NK-92 (cell line): ENCODE data around the gene GABRR3.

Experiments used
- DNase-seq: peaks from one replicate; lab custom pipeline; 2025; ENCODE audit not compliant: unreplicated experiment; lab: John Stamatoyannopoulos, UW

Gene GABRR3

DNA sequence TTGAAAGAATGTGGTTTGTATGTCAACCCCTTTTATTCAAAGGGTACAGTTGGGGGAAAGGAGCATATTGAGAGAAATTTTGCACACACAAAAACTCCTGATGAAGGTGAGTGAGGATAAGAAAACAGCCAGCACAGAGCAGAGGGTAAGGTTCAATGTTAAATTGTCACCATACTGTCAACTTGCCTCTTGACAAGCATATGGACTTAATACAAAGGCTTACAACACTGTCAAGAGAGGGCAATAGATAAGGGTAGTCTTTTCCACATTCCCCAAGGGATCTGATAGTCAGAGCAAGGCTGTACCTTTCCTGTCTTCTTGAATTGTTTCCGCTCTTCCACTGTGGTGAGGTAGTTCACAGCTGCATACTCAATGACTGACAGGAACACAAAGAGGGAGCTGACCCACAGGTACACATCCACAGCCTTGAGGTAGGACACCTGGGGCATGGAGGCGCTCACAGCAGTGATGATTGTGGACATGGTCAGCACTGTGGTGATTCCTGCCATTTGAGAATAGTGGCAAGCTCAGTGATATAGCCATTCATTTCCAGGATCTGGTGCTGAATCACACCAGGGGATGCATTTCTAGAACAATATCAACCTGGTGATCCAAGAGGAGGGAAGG, 42.5 kb downstream of the GABRR3 start:
- DNase-seq, result no peak

DNA sequence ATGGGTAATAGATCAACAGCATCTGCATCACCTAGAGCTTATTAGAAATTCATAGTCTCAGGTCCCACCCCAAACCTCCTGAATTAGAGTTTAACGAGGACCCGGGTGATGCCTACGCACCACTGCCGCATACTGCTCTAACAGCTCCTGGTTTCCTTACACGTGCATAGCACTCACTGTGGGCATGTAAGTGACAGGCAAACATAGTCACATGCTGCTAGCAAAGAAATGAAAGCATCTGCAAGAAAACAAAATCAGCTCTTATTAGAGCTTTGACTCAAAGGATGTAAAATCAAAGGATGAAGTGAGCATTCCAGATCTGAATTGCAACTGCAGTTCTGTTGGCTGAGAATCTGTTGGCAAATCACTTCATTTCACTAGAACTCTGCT, 43.8 kb downstream of the GABRR3 start:
- no peak for DNase-seq

DNA sequence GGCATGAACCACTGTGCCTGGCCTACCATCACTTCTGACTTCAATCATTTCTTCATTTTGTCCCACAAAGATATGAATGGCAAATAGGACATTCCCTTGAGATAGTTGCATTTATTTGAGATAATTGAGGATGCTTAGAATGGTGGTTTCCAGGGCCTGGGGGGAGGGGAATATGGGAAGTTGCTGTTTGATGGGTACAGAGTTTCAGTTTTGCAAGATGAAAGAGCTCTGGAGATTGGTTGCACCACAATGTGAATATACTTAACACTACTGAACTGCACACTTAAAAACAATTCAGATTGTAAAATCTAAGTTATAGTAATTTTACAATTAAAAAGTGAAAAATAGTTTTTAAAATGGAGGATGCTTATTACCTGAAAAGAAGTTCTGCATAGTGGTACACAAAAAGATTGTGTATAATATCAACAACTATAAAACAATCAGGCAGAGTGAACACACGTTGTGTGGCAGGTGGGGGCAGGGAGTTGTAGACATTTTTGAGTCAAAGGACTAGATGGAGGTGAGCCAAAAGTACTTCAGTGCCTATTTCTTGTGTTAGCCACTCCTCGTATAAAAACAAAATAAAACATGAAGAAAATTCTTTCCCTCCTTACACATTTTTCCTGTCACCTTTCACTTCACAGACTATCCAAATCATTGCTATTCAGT, 44.4 kb downstream of the GABRR3 start:
- no peak for DNase-seq

DNA sequence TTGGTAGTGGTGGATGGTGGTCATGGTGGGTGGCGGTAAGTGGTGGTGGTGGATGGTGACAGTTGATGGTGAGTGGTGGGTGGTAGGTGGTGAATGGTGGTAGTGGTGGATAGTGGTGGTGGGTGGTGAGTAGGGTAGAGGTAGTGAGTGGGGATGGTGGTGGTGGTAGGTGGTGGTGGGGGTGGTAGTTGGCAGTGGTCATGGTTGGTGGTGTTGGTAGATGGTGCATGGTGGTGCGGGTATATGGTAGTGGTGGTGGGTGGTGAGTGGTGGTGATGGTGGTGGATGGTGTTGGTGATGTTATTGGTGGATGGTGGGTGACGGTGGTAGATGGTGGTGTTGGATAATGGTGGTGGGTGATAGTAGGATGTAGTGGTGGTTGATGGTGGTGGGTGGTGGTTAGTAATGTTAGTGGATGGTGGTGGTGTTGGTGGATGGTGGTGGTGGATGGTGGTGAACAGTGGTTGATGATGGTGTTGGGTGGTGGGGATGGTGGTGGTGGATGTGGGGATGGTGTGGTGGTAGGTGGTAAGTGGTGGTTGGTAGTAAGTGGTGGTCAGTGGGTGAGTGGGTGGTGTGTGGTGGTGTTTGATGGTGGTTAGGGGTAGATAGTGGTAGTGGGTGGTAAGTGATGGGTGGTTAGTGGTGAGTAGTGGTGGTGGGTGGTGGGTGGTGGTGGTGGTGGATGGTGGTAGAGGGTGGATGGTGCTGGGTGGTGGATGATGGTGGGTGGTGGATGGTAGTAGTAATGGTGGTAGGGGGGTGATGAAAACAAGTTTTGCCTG, 46.1 kb downstream of the GABRR3 start:
- no peak for DNase-seq

DNA sequence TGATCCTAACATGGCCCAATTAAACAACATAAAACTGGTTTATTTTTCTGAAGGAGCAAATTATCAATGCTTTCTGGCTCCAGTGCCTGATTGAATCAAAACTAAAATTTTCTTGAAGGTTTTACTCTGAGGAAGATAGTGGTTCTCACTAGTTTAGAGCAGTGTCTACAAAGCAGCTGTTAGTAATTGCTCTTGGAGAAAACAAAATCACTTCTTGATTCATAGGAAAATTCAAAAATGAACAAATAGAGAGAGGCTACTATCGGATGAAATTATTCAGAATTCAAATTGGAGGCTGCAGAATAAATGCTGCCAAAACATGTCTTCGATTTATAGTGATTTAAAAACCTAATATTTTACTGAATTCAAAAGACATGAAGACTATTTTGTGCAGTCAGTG, 47.8 kb downstream of the GABRR3 start:
- DNase-seq, result no peak

DNA sequence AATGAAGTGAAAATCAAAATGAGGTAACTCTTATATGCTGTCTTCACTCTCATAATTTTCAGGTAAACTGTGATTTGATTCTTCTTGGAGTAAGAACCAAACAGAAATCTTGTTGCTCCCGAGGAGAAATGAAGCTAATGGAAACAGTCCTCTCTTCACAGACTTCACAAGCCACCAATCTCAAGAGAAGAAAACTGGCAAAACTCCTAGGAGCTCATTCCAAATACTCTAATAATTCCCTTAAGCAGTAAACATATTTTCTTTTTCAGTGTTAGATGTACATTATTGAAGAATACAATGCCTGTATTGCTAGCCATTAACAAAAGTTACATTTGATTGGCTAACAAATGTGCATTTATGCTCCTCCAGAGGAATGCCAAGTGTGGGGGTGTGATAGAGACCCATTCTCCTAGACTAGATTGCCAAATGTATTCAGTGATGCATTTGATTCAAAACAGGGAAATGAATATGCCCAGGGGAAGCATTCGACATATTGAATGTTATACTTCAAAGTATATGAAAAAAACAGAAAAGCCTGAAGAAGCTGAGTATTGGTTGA, 51.1 kb downstream of the GABRR3 start:
- DNase-seq, result no peak

DNA sequence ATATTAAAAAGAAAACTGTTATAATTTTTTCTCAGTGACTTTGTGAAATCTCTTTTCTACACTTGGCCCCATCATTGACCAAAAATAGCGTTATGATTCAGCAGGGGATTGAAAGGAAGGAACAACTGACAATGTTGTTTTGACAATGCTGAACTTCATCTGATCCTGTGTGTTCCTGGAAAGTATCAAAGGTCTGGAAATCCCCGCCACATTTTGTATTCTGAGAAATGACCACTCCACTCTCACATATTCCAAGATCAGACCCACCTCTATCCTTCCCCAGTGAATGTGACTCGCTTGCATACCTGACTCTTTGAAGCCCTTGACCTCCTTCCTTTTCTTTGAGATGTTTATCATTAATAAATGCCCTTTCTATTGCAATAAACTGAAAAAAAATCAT, 53.2 kb downstream of the GABRR3 start:
- no peak for DNase-seq

DNA sequence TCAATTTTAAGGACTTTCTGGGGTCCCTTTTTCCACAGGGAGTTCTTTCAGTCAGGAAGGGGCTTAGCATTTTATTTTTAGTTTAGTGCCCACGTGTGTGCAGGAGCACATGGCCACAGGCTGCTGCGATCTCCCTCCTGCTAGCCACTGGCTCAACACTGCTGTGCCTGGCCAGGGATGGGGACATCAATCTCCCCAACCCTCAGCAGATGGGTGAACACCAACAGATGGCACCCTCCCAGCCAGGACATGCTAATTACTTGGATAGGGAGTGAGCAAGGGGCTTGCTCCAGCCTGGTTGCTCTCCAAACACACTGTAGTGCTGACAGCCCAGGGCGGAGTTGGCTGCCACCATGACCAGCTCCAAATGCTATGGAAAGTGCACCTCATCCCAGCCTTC, 55.5 kb downstream of the GABRR3 start:
- DNase-seq, result no peak

DNA sequence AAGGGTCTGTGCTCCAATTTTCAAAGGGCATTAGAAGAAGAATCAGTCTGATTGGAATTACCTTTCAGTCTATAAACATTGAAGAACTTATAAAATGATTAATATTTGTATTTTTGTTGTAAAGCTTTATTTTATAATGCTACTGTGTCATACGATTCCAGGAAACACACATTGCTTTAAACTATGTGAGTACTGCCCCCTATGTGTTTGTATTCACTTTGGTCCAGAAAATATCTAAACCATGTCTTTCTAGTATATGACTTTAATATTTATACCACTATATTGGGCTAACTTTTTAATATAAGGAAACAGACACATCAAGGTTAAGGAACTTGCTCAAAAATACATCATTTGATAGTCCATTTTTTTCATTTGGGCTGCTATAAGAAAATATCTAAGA, 59.6 kb downstream of the GABRR3 start:
- no peak for DNase-seq

DNA sequence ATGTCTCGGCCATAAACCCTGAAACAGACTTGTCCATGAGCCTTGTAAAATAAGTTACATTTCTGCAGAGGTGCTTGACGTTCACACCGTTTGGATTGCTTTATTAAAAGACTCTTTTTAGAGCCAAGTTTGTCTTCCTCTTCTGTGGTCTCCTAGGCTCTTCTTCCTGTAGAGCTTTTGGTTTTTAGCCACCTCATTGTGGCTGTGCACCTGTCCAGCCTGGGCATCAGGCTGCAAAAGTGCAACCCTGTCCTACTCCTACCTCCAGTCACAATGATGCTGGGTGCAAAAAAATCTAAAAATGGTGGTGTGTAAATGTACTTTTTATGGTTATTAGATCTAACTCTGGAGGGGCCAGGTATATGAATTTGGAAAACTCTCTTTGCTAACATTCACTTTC, 60.1 kb downstream of the GABRR3 start:
- DNase-seq, result no peak

DNA sequence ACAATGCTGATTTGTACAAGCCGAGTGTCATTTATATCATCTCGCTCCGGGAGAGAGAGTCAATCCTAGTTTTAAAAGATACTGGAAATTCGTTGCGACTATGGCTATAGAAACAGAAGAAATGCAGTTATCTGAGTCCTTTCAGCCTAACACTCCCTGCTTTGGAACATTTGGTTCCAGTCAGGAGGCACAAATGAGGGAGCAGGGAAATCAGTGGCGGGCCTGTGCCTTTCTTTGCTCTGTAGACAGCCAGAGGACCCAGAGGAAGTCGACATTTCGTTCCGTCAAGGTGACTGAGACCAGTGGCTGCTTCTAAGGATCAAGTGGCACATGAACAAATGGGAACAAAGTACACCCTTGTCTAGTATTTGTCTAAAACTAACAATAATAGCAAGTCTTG, 62.1 kb downstream of the GABRR3 start:
- DNase-seq, result no peak

DNA sequence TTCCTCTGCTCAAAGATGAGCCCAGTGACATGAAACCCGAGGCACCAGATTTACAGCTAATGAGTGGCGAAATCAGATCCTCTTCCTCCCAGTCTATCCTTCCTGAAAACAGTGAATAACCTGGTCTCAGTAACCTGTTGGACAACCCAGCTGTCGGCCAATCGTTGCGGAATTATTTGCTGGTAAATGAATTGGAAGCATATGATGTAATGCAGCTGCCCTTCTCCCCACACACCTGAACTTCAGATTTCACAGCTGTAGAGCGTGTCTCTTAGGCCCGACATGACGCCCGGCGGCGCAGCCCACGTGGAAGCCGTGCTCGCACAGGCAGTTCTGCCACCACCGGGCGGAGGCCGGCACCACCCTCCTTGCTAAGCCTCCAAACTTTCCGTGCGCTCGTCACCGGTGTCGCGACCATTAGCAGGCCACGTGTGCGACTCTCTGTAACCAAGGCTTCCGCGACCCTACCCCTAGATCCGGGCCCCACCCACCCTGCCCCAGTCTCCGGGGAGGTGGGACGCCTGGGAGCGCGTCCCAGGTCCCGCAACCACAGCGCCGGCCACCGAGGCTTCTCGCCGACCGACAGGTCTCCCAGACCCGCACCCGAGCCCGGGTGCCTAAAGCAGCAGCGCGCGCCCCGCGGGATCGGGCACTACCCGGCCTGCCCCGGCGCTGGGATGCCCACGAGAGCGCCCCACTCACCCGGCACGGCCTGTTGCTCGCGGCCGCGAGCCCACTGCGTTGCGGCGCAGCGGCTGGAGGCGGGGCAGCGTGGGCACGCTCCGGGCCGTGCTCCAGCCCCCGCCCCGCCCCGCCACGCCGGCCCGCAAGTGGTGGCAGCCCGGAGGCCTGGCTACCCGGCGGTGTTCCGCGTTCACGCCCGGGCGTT, 63.2 kb downstream of the GABRR3 start, which contains the start of gene RIOX2:
Gene RIOX2 (minus strand): TSS at position 753 of the 889 bp plus-strand sequence. CDS start 4,838 bp downstream, outside the sequence.
- DNase-seq, result no peak

DNA sequence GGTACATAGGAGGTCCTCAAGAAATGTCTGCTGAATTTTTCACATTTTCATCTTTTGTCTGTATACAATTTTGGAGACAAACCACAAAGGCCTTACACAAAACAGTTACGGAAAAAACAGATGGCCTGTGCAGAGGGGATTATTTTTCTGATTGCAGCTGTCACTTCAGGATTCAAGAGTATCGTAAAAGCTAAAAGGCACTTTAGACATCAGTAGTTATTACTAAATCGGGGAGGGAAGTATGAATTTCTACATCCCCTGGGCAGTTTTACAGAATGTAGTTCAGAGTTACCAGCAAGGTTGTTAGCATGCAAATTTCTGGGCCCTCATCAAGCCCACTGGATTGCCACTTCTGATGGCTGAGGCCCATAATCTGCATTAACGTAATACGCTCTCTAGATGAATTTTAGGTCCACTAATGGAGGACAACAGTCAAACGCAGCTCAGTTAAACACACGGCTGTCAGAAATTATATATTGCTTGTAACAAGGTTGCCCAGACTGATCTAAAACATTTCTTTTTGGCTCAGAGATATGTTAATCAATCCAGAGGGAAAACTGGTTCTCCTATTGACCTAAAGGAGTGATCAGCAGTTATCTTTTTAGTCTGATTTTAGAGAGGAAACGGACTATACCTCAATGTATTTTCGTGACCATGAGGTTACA, 64.0 kb downstream of the GABRR3 start:
- DNase-seq, result no peak

DNA sequence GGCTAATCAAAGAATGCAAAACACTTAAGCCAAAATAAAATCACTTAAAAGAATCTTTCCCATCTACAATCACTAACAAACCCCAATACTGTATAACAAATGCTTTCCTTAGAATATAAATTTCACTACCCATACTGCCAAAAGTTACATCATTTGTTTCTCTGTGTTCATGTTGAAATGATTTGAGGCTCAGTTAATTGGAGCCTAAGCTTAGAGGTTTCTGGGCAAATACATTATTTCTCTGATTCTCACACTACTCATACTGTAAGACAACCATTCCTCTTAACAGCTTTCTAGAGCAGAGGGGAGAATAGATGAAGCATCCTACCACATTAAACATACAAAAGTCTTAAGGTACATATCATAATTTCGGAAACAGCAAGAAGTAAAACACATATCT, 65.0 kb downstream of the GABRR3 start:
- DNase-seq, result no peak

DNA sequence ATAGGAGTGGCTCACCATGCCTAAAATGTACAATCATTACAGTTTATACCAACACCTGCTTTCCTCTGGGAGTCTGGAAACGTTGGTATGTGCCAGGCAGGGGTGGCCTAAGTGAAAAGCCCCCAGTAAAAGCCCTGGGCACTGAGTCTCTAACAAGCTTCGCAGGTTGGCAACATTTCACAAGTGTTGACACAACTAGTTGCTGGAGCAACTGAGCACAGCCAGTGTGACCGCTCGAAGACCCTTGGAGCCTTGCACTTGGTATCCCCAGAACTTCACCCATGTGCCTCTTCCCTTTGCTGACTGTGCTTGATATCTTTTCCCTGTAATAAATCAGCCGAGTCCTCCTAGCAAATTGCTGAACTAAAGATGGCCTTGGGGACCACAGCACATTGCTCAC, 65.6 kb downstream of the GABRR3 start:
- no peak for DNase-seq

DNA sequence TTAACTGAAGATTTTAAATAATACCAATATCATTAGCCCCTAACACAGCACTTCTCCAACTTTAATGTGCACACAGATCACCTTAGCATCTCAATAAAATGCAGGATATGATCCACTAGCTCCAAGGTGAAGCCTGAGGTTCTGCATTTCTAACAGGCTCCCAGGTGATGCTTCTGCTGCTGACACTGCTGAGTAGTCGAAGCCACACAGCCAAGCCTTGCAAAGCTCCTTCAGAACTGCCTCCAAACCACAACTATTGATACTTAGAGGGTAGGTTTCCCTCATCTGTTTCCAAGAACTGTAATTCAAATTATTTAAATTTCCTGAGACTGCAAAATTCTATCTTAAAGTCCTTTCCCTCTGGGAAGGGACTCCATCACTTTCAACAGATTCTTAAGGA, 66.7 kb downstream of the GABRR3 start:
- DNase-seq, result no peak

DNA sequence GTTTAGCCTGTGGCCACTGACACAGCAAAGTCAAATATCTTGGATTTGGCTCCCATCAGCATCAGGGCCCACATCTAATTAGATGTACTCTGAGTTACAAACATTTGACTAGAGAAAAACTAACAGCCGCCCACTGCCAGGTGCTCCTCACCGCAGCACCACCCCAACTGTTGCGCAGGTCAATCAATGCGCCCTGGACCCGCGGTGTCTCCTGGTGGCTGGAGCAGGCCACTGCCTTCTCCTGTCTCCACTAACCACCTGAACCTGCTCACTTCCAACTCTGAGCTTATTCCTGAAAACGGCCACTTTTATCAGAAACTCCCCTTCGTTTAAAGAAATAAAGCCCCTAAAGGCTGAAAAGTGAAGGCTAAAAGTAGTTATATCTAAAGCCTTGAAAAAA, 67.1 kb downstream of the GABRR3 start:
- DNase-seq, result no peak

DNA sequence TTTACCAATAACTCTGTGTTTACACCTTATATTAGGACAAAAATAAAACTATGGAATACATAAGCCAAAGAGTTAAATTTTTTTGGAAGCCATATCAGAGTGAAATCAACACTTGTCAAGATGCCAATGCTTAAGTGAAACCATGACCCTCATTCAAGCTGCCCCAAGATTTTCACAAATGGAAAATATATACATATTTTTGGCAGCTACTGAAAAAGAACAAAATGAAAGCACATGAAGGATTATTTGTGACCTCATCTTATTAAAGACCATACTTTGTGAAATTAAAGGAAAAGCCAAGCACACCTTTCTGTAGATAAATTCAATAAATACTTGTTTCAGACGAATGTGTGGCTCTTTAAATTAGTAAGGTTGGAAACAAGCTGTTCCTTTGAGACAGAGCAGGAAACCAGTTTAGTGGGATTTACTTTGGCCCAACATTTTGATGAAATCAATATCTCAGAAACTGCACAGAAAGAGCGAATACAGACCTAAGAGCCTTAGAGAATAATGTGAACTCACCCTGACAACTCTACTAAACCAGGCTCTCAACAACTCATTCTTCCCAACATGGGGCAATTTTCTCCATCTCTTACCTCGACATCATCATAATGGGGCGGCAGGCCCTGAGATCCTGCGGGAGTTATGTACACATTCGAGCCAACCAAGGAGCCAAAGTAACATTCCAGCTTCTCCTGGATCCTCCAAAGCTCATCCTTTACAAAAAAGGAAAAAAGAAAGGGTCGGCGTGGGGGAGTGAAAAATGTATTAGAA, 73.9 kb downstream of the GABRR3 start:
- DNase-seq, result no peak

DNA sequence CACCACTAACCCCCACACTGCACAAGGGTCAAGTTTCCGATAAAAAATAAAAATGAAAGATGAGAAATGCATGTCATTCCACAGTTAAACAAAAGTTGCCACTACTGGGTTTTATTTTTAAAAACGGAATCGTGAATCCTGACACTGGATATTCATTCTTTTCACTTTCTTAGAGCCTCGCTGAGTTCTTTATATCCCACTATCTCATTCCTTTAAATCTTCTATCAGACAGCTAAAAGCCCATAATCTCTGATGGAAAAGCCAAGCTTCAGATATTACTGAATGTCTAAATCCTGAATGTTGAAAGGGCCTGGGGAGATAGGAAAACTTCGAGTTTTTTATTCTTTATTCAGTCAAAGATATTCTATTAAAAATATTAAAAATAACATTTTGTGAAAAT, 74.6 kb downstream of the GABRR3 start:
- DNase-seq, result no peak

DNA sequence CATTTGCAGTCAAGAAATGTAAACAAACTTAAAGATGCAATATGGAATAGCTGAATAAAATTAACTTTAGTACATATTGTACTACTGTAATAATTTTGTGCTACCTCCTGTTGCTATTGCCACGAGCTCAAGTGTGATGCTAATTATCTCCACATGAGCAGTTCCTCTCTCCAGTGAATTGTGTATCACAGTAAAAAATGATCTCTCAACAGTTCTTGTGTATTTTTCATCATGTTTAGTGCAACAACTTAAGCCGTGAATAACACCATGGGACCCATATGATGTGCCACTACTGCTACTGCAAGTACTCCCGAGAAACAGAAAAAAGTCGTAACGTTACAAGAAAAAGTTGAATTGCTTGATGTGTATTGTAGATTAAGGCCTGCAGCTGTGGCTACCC, 75.2 kb downstream of the GABRR3 start:
- no peak for DNase-seq
